Measurements from ENCODE around the gene OLFM4. TPM values are rescaled to one million over a fixed set of nuclear protein-coding genes. Genes with fewer than 3 reads are reported as not detected.

Gene OLFM4
- total RNA-seq, 1 experiment from 2014 or later, result 0.12 TPM

DNA sequence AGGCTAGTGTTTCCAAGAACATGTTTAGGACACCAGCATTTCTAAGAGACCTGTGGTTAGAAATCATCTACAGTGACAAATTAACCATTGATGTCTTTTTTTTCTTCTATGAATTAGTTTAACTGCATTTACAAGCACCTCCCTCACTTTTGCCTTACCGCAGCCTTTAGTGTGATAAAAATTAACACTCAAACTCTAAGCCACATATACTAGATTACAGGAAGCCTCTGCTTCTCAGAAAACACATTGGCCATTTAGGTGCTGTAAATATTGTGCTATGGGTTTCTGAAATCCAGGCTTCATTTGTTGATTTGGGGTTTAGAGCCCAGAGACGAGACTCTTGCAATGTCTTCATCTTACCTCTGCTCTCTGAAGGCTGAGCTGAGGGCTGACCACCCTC is 34.6 kb upstream of the OLFM4 start:
- POLR2A ChIA-PET, result no interaction called here
- TF ChIP-seq SP1 (IDR thresholded peaks at IDR 0.05; ENCODE audit: low read depth) (no peak), EZH2 (IDR thresholded peaks at IDR 0.05) (no peak), ELF1 (IDR thresholded peaks at IDR 0.05; ENCODE audit: borderline replicate concordance, low read depth) (no peak), RAD21 (IDR thresholded peaks at IDR 0.05; ENCODE audit: low read depth) (no peak), TCF7L2 (IDR thresholded peaks at IDR 0.05; ENCODE audit: borderline replicate concordance, extremely low read depth, insufficient read depth, insufficient read length) (no peak), CEBPB (IDR thresholded peaks at IDR 0.05; ENCODE audit: low read depth) (no peak), CBX3 (IDR thresholded peaks at IDR 0.05; ENCODE audit: low read depth) (no peak), POLR2A (IDR thresholded peaks at IDR 0.05; ENCODE audit: borderline replicate concordance, extremely low read depth, insufficient read depth, insufficient read length) (no peak), SIN3A (IDR thresholded peaks at IDR 0.05; ENCODE audit: low read depth) (no peak), ZFX (IDR thresholded peaks at IDR 0.05) (no peak), EGR1 (IDR thresholded peaks at IDR 0.05; ENCODE audit: low read depth) (no peak), EZH2phosphoT487 (IDR thresholded peaks at IDR 0.05; ENCODE audit: borderline replicate concordance) (no peak)
- TF ChIP-seq, protein P1, sequence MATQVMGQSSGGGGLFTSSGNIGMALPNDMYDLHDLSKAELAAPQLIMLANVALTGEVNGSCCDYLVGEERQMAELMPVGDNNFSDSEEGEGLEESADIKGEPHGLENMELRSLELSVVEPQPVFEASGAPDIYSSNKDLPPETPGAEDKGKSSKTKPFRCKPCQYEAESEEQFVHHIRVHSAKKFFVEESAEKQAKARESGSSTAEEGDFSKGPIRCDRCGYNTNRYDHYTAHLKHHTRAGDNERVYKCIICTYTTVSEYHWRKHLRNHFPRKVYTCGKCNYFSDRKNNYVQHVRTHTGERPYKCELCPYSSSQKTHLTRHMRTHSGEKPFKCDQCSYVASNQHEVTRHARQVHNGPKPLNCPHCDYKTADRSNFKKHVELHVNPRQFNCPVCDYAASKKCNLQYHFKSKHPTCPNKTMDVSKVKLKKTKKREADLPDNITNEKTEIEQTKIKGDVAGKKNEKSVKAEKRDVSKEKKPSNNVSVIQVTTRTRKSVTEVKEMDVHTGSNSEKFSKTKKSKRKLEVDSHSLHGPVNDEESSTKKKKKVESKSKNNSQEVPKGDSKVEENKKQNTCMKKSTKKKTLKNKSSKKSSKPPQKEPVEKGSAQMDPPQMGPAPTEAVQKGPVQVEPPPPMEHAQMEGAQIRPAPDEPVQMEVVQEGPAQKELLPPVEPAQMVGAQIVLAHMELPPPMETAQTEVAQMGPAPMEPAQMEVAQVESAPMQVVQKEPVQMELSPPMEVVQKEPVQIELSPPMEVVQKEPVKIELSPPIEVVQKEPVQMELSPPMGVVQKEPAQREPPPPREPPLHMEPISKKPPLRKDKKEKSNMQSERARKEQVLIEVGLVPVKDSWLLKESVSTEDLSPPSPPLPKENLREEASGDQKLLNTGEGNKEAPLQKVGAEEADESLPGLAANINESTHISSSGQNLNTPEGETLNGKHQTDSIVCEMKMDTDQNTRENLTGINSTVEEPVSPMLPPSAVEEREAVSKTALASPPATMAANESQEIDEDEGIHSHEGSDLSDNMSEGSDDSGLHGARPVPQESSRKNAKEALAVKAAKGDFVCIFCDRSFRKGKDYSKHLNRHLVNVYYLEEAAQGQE (IDR thresholded peaks at IDR 0.05; ENCODE audit: low read depth), result no peak
- TF ChIP-seq, protein P2, sequence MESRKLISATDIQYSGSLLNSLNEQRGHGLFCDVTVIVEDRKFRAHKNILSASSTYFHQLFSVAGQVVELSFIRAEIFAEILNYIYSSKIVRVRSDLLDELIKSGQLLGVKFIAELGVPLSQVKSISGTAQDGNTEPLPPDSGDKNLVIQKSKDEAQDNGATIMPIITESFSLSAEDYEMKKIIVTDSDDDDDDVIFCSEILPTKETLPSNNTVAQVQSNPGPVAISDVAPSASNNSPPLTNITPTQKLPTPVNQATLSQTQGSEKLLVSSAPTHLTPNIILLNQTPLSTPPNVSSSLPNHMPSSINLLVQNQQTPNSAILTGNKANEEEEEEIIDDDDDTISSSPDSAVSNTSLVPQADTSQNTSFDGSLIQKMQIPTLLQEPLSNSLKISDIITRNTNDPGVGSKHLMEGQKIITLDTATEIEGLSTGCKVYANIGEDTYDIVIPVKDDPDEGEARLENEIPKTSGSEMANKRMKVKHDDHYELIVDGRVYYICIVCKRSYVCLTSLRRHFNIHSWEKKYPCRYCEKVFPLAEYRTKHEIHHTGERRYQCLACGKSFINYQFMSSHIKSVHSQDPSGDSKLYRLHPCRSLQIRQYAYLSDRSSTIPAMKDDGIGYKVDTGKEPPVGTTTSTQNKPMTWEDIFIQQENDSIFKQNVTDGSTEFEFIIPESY (IDR thresholded peaks at IDR 0.05; ENCODE audit: extremely low read depth, insufficient replicate concordance, low read length), result no peak
- TF ChIP-seq, protein P3, sequence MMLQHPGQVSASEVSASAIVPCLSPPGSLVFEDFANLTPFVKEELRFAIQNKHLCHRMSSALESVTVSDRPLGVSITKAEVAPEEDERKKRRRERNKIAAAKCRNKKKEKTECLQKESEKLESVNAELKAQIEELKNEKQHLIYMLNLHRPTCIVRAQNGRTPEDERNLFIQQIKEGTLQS (IDR thresholded peaks at IDR 0.05), result no peak
- TF ChIP-seq, protein P4, sequence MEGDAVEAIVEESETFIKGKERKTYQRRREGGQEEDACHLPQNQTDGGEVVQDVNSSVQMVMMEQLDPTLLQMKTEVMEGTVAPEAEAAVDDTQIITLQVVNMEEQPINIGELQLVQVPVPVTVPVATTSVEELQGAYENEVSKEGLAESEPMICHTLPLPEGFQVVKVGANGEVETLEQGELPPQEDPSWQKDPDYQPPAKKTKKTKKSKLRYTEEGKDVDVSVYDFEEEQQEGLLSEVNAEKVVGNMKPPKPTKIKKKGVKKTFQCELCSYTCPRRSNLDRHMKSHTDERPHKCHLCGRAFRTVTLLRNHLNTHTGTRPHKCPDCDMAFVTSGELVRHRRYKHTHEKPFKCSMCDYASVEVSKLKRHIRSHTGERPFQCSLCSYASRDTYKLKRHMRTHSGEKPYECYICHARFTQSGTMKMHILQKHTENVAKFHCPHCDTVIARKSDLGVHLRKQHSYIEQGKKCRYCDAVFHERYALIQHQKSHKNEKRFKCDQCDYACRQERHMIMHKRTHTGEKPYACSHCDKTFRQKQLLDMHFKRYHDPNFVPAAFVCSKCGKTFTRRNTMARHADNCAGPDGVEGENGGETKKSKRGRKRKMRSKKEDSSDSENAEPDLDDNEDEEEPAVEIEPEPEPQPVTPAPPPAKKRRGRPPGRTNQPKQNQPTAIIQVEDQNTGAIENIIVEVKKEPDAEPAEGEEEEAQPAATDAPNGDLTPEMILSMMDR (IDR thresholded peaks at IDR 0.05 in 2 of 3, conservative IDR thresholded peaks at IDR 0.05 in 1 of 3; ENCODE audit: borderline replicate concordance in 1 of 3, insufficient read depth in 1 of 3, low read depth in 2 of 3, low read length in 2 of 3), result no peak
- Histone ChIP-seq H3K27ac (ENCODE audit: low read depth, low read length) (no peak overlapping the region), H4K20me1 (ENCODE audit: insufficient read depth) (no peaks in the 10 kb centered on the region), H3K9ac (ENCODE audit: low read length) (no peak overlapping the region), H3K79me2 (ENCODE audit: insufficient read depth, low read length) (no peaks in the 10 kb centered on the region), H2AFZ (ENCODE audit: low read depth, low read length, poor library complexity, severe bottlenecking) (no peak overlapping the region), H3K9me2 (ENCODE audit: insufficient read depth) (no peaks in the 10 kb centered on the region), H3K4me1 (ENCODE audit: control insufficient read depth in 1 of 2, insufficient read depth in 2 of 2, low read length in 2 of 2) (no peaks in the 10 kb centered on the region), H3K9me3 (ENCODE audit: control insufficient read depth in 1 of 2, insufficient read depth in 1 of 2, low read depth in 1 of 2, low read length in 2 of 2) (no peaks in the 10 kb centered on the region), H3K27me3 (ENCODE audit: insufficient read depth, low read length) (0 out of 2 replicates have a peak, but pooled peaks cover 8% of the 10 kb centered on the region), H3K4me3 (replicated peaks in 1 of 2; ENCODE audit: low read depth in 1 of 2, low read length in 2 of 2) (no peak overlapping the region), H3K36me3 (ENCODE audit: control insufficient read depth in 1 of 2, insufficient read depth in 2 of 2, low read length in 2 of 2) (no peaks in the 10 kb centered on the region), H3K4me2 (ENCODE audit: low read length) (no peak overlapping the region)
- CTCF ChIA-PET, result interaction anchor here (1.4 kb wide), 1 partner anchor 26 kb away, joined by 4 read pairs; no protein-coding TSS in a partner anchor
- BruUV-seq (replicated peaks), result no TSS peak
- intact Hi-C loops (cut with micrococcal nuclease), result no loop called here
- ATAC-seq (no peak), DNase-seq (ENCODE audit: low read depth, low spot score) (no peak)
- RAD21 ChIA-PET (ENCODE audit: low non-redundant PET in 1 of 2, low total read pairs in 2 of 2, uncharacterized antibody in 2 of 2, unreplicated experiment in 2 of 2), result no interaction called here

Data from HCT116 (cell line).